HL-60 (cell line): ENCODE data around the gene SPANXN1.
"Not testable (repeated sequence)": the region's sequence is repeated elsewhere in the genome, so short reads cannot be mapped to it uniquely, and the experiment has no call there.

Experiments
- CTCF ChIP-seq: IDR thresholded peaks from one replicate; pipeline ENCODE4 v1.5.1; 2011; ENCODE audit warnings: low read length, control low read depth, inconsistent platforms; ENCODE audit not compliant: insufficient read depth
- POLR2AphosphoS5 ChIP-seq: IDR thresholded peaks from 2 replicates; pipeline ENCODE4 v1.6.1; 2012; ENCODE audit warnings: low read depth
- SPI1 ChIP-seq: IDR thresholded peaks from 2 replicates; pipeline ENCODE4 v1.6.1; 2012; ENCODE audit warnings: low read depth, mild to moderate bottlenecking, borderline replicate concordance
- TF ChIP-seq, protein P1 (sequence below): IDR thresholded peaks from 2 replicates; pipeline ENCODE4 v1.6.1; 2012; ENCODE audit warnings: low read depth; ENCODE audit not compliant: insufficient replicate concordance

DNA sequence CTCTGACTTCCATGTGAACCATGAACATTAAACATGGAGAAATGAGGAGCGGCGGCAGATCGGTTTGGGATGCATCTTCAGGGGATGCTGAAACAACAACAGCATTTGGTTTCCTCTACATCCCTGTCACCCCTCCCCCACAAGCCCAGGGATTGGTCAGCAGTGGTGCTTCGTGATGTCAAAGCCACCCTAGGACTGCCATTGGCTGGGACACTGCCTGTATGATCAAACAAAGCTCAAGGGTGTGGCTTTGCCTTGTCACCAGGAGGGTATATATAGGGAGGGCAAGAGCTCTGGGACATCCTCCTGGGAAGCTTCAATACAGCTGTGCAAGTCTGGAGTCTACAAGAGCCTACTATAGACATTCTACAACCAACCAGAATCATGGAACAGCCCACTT lies at the start of gene SPANXN1:
- not testable (repeated sequence) for TF ChIP-seq CTCF, POLR2AphosphoS5, SPI1
- TF ChIP-seq, protein P1, sequence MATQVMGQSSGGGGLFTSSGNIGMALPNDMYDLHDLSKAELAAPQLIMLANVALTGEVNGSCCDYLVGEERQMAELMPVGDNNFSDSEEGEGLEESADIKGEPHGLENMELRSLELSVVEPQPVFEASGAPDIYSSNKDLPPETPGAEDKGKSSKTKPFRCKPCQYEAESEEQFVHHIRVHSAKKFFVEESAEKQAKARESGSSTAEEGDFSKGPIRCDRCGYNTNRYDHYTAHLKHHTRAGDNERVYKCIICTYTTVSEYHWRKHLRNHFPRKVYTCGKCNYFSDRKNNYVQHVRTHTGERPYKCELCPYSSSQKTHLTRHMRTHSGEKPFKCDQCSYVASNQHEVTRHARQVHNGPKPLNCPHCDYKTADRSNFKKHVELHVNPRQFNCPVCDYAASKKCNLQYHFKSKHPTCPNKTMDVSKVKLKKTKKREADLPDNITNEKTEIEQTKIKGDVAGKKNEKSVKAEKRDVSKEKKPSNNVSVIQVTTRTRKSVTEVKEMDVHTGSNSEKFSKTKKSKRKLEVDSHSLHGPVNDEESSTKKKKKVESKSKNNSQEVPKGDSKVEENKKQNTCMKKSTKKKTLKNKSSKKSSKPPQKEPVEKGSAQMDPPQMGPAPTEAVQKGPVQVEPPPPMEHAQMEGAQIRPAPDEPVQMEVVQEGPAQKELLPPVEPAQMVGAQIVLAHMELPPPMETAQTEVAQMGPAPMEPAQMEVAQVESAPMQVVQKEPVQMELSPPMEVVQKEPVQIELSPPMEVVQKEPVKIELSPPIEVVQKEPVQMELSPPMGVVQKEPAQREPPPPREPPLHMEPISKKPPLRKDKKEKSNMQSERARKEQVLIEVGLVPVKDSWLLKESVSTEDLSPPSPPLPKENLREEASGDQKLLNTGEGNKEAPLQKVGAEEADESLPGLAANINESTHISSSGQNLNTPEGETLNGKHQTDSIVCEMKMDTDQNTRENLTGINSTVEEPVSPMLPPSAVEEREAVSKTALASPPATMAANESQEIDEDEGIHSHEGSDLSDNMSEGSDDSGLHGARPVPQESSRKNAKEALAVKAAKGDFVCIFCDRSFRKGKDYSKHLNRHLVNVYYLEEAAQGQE = not testable (repeated sequence)
